GM19238 (cell line): ENCODE data around the gene PAQR9.

Source experiments
- DNase-seq: peaks from one replicate; pipeline ENCODE4 v3.0.0; 2011; ENCODE audit warnings: low spot score; ENCODE audit not compliant: insufficient read length

Gene PAQR9

DNA sequence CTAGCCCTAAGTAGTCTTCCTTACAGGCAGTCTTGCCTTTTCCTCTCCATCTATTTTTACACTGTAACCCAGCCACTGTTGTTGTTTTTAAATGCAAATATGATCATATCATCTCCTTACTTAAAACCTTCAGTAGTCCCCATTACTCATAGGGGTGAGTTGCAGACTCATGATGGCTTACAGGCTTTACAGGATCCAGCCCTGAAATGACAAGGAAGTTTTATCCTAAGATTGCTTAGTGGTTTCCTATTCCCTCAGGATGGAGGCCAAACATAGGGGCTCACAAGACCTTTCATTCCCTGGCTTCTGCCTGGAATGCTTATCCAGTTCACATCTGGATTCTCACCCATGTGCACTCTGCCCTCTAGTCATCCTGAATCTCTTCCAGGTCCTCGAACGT, 46.9 kb downstream of the PAQR9 start:
- DNase-seq: no peak

DNA sequence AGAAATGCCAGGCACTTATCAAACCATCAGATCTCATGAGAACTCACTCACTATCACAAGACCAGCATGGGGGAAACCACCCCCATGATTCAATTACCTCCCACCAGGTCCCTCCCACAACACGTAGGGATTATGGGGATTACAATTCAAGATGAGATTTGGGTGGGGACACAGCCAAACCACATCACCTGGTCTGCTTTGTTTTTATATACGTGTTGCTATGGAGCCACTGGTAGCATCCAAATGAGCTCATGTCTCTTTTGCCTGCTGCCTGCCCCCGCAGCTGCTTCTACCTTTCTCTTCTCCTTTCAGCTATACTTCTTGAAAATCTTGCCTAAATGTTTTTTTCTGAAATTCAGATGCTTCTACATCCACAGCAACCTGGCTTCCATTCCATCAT, 47.8 kb downstream of the PAQR9 start:
- no peak for DNase-seq

DNA sequence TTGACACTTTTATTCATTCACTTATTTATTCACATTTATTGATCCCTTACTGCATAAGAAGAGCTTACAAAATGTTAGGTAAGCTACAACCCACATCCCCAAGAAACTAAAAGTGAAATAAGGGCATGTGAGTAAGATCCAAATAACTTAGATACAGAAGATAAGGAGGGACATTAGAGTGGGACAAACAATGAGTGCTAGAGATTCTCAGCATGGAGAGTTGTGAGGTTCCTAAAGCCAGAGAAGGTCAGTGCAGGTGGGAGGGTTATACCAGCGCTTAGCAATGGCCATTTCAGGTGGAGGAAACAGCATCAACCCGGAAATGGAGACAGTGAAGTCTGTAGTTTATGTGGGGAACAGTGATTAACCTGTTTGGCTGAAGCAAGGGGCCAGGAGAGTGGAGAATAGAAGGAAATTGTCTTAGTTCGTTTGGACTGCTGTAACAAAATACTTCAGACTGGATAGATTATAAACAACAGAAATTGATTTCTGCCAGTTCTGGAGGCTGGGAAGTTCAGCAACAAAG, 49.1 kb downstream of the PAQR9 start:
- no peak for DNase-seq

DNA sequence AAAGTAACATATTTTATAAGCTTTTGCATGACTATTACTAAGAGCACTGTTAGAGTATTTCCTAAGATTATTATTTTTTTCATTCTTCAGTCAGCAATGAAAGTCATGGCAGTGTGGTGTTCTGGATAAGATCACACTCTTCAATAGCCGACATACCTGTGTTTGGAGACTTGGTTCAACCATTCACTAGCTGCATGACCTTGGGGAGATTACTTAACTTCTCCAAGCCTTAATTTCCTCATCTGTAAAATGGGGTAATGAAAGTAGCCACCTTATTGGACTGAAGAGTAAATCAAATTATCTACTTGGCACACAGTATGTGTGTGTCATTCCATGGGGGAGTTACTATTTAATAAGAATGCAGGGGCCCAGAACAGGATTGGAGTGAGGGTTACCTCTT, 50.0 kb downstream of the PAQR9 start:
- no peak for DNase-seq

DNA sequence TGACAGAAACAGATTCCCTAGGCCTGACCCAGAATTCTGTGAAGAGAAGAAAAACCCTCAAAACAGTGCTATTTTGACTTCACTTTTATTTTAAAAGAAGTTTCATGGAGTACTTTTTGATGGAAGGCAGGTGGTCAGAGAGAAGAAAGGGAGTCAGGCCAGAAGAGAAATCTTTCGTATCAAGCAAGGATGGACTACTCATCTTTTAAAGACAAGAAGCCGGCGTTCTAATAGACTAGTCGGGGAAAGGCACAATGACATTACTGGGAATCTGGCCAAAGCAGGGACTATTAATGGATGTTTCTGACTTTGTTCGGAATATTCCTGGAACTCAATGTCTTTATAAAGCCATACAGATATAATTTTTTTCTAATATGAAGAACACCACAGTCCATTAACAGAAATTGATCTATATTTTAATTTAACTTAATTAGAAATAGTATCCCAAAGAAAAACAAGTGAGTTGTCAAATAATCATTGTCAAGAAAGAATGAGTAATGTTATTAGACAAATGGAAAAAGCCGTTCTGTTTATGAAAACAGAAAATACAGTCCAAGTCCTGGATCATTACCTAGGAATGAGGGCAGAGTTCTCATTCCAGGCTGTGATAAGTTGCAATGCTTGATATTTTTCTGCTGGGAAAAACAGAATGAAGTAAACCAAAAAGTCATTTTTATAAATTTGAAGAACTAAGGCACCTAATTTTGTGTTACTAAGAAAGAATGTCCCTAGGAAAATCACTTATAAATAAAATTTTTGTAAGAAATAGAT, 50.9 kb downstream of the PAQR9 start:
- DNase-seq: no peak
